OCI-LY7 (cell line): ENCODE data around the gene ZNF91. TPM values are rescaled to one million over a fixed set of nuclear protein-coding genes. Genes with fewer than 3 reads are reported as not detected.
"Not testable (repeated sequence)": the region's sequence is repeated elsewhere in the genome, so short reads cannot be mapped to it uniquely, and the experiment has no call there.

Experiments used
- BruUV-seq: library from RNA; stranded (reverse); fragments of 400-500 nt; replicated peaks from 2 replicates; lab custom pipeline; 2021; lab: Mats Ljungman, UMichigan
- CTCF ChIA-PET: fragments of 300-600 bp; sonication (Branson Sonifier 250); formaldehyde crosslinking; loops from one replicate; lab custom pipeline; 2022; ENCODE audit warnings: antibody characterized with exemption; ENCODE audit not compliant: unreplicated experiment; lab: Charles Lee
- POLR2A ChIA-PET: fragments of 300-600 bp; sonication (Branson Sonifier 250); formaldehyde crosslinking; loops from one replicate; lab custom pipeline; 2022; ENCODE audit warnings: antibody characterized with exemption; lab: Charles Lee
- DNase-seq: peaks from one replicate; pipeline ENCODE4 v3.0.0-alpha.2; 2015; ENCODE audit warnings: low spot score
- H2AFZ ChIP-seq: fragments of 200-600 bp; sonication (generic), shearing (Covaris generic); 2 replicates; pipeline ENCODE4 v1.6.1; 2014; ENCODE audit warnings: mild to moderate bottlenecking, antibody characterized with exemption, low read length, moderate library complexity
- H3K27ac ChIP-seq: fragments of 200-600 bp; sonication (generic); 2 replicates; pipeline ENCODE4 v1.5.1; 2014; ENCODE audit warnings: mixed run types, low read depth, mild to moderate bottlenecking, moderate library complexity, low read length, inconsistent platforms; ENCODE audit not compliant: poor library complexity, severe bottlenecking
- H3K36me3 ChIP-seq: fragments of 200-600 bp; sonication (generic); 2 replicates; pipeline ENCODE4 v1.6.1; 2014; ENCODE audit warnings: mild to moderate bottlenecking, antibody characterized with exemption, low read length, moderate library complexity, mixed read lengths; ENCODE audit not compliant: insufficient read depth
- H3K4me1 ChIP-seq: fragments of 200-600 bp; sonication (generic); 2 replicates; pipeline ENCODE4 v1.5.1; 2014; ENCODE audit warnings: mild to moderate bottlenecking, low read length; ENCODE audit not compliant: insufficient read depth, poor library complexity, severe bottlenecking
- H3K4me2 ChIP-seq: fragments of 200-600 bp; sonication (generic); 2 replicates; pipeline ENCODE4 v1.6.1; 2014; ENCODE audit warnings: mild to moderate bottlenecking, low read length
- H3K4me3 ChIP-seq: fragments of 200-600 bp; sonication (generic); 2 replicates; pipeline ENCODE4 v1.5.1; 2014; ENCODE audit warnings: mild to moderate bottlenecking, low read depth, low read length; ENCODE audit not compliant: poor library complexity, severe bottlenecking
- H3K79me2 ChIP-seq: fragments of 200-600 bp; sonication (generic); 2 replicates; pipeline ENCODE4 v1.6.1; 2016; ENCODE audit warnings: low read depth, mild to moderate bottlenecking, low read length, moderate library complexity, mixed read lengths; ENCODE audit not compliant: insufficient read depth
- H3K9me2 ChIP-seq: fragments of 200-600 bp; sonication (generic); 2 replicates; pipeline ENCODE4 v1.6.1; 2016; ENCODE audit warnings: mild to moderate bottlenecking, low read length, mixed read lengths; ENCODE audit not compliant: insufficient read depth
- H3K9me3 ChIP-seq: fragments of 200-600 bp; sonication (generic); 2 replicates; pipeline ENCODE4 v1.6.1; 2014; ENCODE audit warnings: mild to moderate bottlenecking, mixed run types, low read length, mixed read lengths
- H4K20me1 ChIP-seq: fragments of 200-600 bp; sonication (generic); 2 replicates; pipeline ENCODE4 v1.6.1; 2014; ENCODE audit warnings: mild to moderate bottlenecking, antibody characterized with exemption, low read length, moderate library complexity, mixed read lengths; ENCODE audit not compliant: insufficient read depth
- EZH2phosphoT487 ChIP-seq: fragments of 200-600 bp; sonication (generic); IDR thresholded peaks from 2 replicates; pipeline ENCODE4 v1.6.1; 2018; ENCODE audit warnings: low read depth, borderline replicate concordance, mild to moderate bottlenecking, mixed run types, antibody characterized with exemption, low read length, moderate library complexity, mixed read lengths
- intact Hi-C: fragments of 100-400 bp; cut with micrococcal nuclease; formaldehyde crosslinking; loops from one replicate; pipeline ENCODE4 v1.10.0; 2022; ENCODE audit not compliant: unreplicated experiment
- total RNA-seq, 2 experiments: library from RNA; depleted of rRNA in 1 of 2; stranded (reverse); fragments of >200 nt in 1 of 2; shearing (Covaris generic) in 1 of 2; gene quantifications; 2 replicates each; pipeline ENCODE4 v1.2.3, GENCODE V29; 2014 to 2022
- TF ChIP-seq, protein P1 (sequence below): fragments of 200-600 bp; sonication (generic); conservative IDR thresholded peaks from 2 replicates; pipeline ENCODE4 v1.5.1; 2014; ENCODE audit warnings: mild to moderate bottlenecking, antibody characterized with exemption, low read length, moderate library complexity, mixed read lengths

The ZNF91 gene
- total RNA-seq, 2 experiments from 2014 or later, result 39.3 to 64.3 TPM

DNA sequence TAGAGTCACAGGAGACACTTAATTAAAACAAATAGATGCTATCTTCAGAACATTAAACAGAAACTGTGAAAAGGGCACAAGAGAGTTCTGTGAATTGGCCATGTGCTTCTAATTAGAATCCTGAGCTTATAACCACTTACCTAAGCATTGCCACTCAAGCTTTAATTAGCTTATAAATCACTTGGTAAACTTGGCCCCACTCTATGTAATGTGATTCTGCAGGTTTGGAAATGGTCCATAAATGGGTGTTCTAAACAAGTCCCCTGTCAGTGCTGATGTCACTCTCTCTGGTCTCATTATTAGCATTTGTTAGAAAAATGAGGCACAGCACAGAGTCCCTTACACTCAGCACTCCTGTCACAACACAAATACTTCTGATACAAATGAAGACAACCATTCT is 18.0 kb downstream of the ZNF91 start:
- TF ChIP-seq, protein P1, sequence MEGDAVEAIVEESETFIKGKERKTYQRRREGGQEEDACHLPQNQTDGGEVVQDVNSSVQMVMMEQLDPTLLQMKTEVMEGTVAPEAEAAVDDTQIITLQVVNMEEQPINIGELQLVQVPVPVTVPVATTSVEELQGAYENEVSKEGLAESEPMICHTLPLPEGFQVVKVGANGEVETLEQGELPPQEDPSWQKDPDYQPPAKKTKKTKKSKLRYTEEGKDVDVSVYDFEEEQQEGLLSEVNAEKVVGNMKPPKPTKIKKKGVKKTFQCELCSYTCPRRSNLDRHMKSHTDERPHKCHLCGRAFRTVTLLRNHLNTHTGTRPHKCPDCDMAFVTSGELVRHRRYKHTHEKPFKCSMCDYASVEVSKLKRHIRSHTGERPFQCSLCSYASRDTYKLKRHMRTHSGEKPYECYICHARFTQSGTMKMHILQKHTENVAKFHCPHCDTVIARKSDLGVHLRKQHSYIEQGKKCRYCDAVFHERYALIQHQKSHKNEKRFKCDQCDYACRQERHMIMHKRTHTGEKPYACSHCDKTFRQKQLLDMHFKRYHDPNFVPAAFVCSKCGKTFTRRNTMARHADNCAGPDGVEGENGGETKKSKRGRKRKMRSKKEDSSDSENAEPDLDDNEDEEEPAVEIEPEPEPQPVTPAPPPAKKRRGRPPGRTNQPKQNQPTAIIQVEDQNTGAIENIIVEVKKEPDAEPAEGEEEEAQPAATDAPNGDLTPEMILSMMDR, result no peak
- no peak for TF ChIP-seq EZH2phosphoT487
- Histone ChIP-seq H3K79me2 (peaks cover 67% of the 10 kb centered on the region), H3K9me2 (no peaks in the 10 kb centered on the region), H3K4me3 (no peak overlapping the region), H4K20me1 (no peaks in the 10 kb centered on the region), H3K4me1 (no peaks in the 10 kb centered on the region), H2AFZ (no peak overlapping the region), H3K4me2 (no peak overlapping the region), H3K36me3 (peaks cover 97% of the 10 kb centered on the region), H3K27ac (no peak overlapping the region), H3K9me3 (peaks cover 51% of the 10 kb centered on the region; the same call in 1 of the 2 replicates)
- ChIA-PET CTCF (no interaction called here), POLR2A (interaction anchor here (0.7 kb wide), 1 partner anchor 20 kb away, joined by 3 read pairs; no protein-coding TSS in a partner anchor)
- no peak for DNase-seq
- BruUV-seq, result no TSS peak
- intact Hi-C loops, result no loop called here

DNA sequence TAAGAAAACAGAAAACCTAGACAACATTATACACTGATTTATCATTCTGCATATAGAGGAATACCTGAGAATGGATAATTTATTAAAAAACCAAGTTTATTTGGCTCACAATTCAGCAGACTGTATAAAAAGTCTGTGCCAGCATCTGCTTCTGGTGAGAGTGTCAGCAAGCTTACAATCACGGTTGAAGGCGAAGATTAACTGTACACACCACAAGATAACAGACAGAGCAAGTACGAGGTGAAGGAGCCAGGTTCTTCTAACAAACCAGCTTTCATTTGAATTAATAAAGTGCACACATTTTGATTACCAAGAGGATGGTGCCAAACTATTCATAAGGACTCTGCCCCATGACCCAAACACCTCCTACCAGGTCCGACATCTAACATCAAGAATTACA is 28.8 kb downstream of the ZNF91 start:
- CTCF ChIA-PET, result no interaction called here
- Histone ChIP-seq H3K36me3 (peaks cover 85% of the 10 kb centered on the region), H3K9me2 (no peaks in the 10 kb centered on the region), H3K9me3 (peaks cover 45% of the 10 kb centered on the region), H4K20me1 (no peaks in the 10 kb centered on the region), H3K79me2 (no peaks in the 10 kb centered on the region), H2AFZ (no peak overlapping the region), H3K4me1 (no peaks in the 10 kb centered on the region), H3K4me3 (no peak overlapping the region), H3K27ac (no peak overlapping the region), H3K4me2 (no peak overlapping the region)
- TF ChIP-seq, protein P1, result no peak
- TF ChIP-seq EZH2phosphoT487, result no peak
- no peak for DNase-seq
- BruUV-seq, result no TSS peak
- POLR2A ChIA-PET, result no interaction called here
- intact Hi-C loops, result no loop called here

DNA sequence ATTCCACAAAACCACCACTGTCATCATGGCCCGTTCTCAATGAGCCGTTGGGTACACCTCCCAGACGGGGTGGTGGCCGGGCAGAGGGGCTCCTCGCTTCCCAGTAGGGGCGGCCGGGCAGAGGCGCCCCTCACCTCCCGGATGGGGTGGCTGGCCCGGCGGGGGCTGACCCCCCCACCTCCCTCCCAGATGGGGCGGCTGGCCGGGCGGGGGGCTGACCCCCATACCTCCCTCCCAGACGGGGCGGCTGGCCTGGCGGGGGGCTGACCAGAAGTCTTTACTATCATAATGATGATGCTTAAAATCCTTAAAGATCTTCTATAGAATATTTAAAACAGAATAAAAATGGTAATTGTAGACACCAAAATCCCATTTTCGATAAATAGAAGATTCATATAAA is 29.2 kb downstream of the ZNF91 start:
- H3K4me3 ChIP-seq, POLR2A ChIA-PET, H3K79me2 ChIP-seq, H3K4me2 ChIP-seq, H3K4me1 ChIP-seq, CTCF ChIA-PET, H3K27ac ChIP-seq, DNase-seq, H2AFZ ChIP-seq, H3K9me2 ChIP-seq, H4K20me1 ChIP-seq, BruUV-seq, intact Hi-C loops: not testable (repeated sequence)
- peaks cover 81% of the 10 kb centered on the region for H3K36me3 ChIP-seq
- peaks cover 48% of the 10 kb centered on the region for H3K9me3 ChIP-seq
